Esophagus squamous epithelium (tissue), 4 donors: ENCODE data around the gene ATL1.

Experiments
- POLR2A ChIP-seq, 4 donors: fragments of 450-650 bp; IDR thresholded peaks; one replicate each; pipeline ENCODE4 v1.6.1; 2017; ENCODE audit warnings: antibody characterized with exemption in 4 of 4, mild to moderate bottlenecking in 4 of 4, moderate library complexity in 3 of 4
- TF ChIP-seq, protein P1 (sequence below), 6 experiments: fragments of 450-650 bp in 4 of 6; fragments of 200-600 bp in 2 of 6; sonication (generic) in 2 of 6; IDR thresholded peaks; one replicate each; pipeline ENCODE4 v1.5.1; 2016 to 2019; ENCODE audit warnings: antibody characterized with exemption in 6 of 6, mild to moderate bottlenecking in 4 of 6, moderate library complexity in 4 of 6

DNA sequence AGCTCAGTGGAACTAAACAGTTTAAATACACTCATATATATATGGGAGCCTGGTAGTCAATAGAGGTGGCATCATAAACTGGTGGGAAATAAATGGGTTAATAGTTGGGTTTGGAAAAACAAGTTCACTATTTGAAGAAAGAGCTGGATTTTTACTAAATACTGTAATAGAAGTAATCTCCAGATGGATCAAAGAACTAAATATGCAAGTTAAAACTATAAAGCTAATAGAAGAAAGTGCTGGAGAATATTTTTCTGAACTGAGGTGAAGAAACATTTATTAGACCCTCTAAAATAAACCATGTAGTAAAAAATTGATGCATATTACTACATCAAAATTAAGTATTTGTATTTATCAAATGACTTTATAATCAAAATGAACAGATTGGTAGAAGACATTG, 38.8 kb downstream of the ATL1 start:
- TF ChIP-seq, protein P1, sequence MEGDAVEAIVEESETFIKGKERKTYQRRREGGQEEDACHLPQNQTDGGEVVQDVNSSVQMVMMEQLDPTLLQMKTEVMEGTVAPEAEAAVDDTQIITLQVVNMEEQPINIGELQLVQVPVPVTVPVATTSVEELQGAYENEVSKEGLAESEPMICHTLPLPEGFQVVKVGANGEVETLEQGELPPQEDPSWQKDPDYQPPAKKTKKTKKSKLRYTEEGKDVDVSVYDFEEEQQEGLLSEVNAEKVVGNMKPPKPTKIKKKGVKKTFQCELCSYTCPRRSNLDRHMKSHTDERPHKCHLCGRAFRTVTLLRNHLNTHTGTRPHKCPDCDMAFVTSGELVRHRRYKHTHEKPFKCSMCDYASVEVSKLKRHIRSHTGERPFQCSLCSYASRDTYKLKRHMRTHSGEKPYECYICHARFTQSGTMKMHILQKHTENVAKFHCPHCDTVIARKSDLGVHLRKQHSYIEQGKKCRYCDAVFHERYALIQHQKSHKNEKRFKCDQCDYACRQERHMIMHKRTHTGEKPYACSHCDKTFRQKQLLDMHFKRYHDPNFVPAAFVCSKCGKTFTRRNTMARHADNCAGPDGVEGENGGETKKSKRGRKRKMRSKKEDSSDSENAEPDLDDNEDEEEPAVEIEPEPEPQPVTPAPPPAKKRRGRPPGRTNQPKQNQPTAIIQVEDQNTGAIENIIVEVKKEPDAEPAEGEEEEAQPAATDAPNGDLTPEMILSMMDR (IDR thresholded peaks at IDR 0.05), result no peak
- TF ChIP-seq POLR2A (IDR thresholded peaks at IDR 0.05), result no peak
